A673 (cell line): ENCODE results near the gene CRYBA2. TPM values are rescaled to one million over a fixed set of nuclear protein-coding genes. Genes with fewer than 3 reads are reported as not detected.

Experiments used
- BruUV-seq: library from RNA; stranded (reverse); fragments of 400-500 nt; replicated peaks from 2 replicates; lab custom pipeline; 2021; lab: Mats Ljungman, UMichigan
- CTCF ChIA-PET: fragments of 300-600 bp; sonication (Branson Sonifier 250); formaldehyde crosslinking; loops from one replicate; lab custom pipeline; 2022; ENCODE audit warnings: antibody characterized with exemption; lab: Charles Lee
- POLR2A ChIA-PET: fragments of 300-600 bp; sonication (Branson Sonifier 250); formaldehyde crosslinking; loops from one replicate; lab custom pipeline; 2022; ENCODE audit warnings: antibody characterized with exemption; ENCODE audit not compliant: low non-redundant PET; lab: Charles Lee
- DNase-seq: peaks from one replicate; pipeline ENCODE4 v3.0.0-alpha.2; 2015; ENCODE audit warnings: low spot score
- H3K27ac ChIP-seq: fragments of 200-600 bp; sonication (generic); 2 replicates; pipeline ENCODE4 v1.5.1; 2016; ENCODE audit warnings: mixed run types, low read depth, mild to moderate bottlenecking, mixed read lengths, antibody characterized with exemption, low read length; ENCODE audit not compliant: poor library complexity, severe bottlenecking
- H3K27me3 ChIP-seq: fragments of 200-600 bp; sonication (generic); replicated peaks from 2 replicates; pipeline ENCODE4 v1.6.1; 2017; ENCODE audit warnings: mixed run types, low read depth, mild to moderate bottlenecking, mixed read lengths, antibody characterized with exemption, low read length; ENCODE audit not compliant: insufficient read depth, poor library complexity
- H3K36me3 ChIP-seq: fragments of 200-600 bp; sonication (generic); 2 replicates; pipeline ENCODE4 v1.6.1; 2016; ENCODE audit warnings: mixed run types, mild to moderate bottlenecking, mixed read lengths, antibody characterized with exemption, low read length; ENCODE audit not compliant: insufficient read depth, poor library complexity, severe bottlenecking
- H3K4me1 ChIP-seq: fragments of 200-600 bp; sonication (generic); 2 replicates; pipeline ENCODE4 v1.6.1; 2017; ENCODE audit warnings: mixed run types, mild to moderate bottlenecking, mixed read lengths, antibody characterized with exemption, low read length; ENCODE audit not compliant: insufficient read depth, poor library complexity, severe bottlenecking
- H3K4me3 ChIP-seq: fragments of 200-600 bp; sonication (generic); 2 replicates; pipeline ENCODE4 v1.5.1; 2016; ENCODE audit warnings: low read depth, mixed run types, mild to moderate bottlenecking, mixed read lengths, low read length; ENCODE audit not compliant: poor library complexity, severe bottlenecking
- H3K9me3 ChIP-seq: fragments of 200-600 bp; sonication (generic); 2 replicates; pipeline ENCODE4 v1.6.1; 2016; ENCODE audit warnings: mixed run types, low read depth, mild to moderate bottlenecking, mixed read lengths, antibody characterized with exemption, low read length; ENCODE audit not compliant: poor library complexity, severe bottlenecking
- CTCF ChIP-seq: fragments of 300-800, 200-600 bp; sonication (generic); conservative IDR thresholded peaks from 2 replicates; pipeline ENCODE4 v1.5.1; 2017; ENCODE audit warnings: low read depth, mild to moderate bottlenecking, antibody characterized with exemption, low read length, moderate library complexity, mixed read lengths
- EZH2 ChIP-seq: fragments of 200-600 bp; sonication (generic); IDR thresholded peaks from 2 replicates; pipeline ENCODE4 v1.6.1; 2017; ENCODE audit warnings: borderline replicate concordance, low read depth, mild to moderate bottlenecking, mixed read lengths, antibody characterized with exemption, low read length; ENCODE audit not compliant: poor library complexity, severe bottlenecking
- intact Hi-C: fragments of 100-400 bp; cut with micrococcal nuclease; formaldehyde crosslinking; loops from one replicate; pipeline ENCODE4 v1.10.0; 2022; ENCODE audit not compliant: unreplicated experiment
- total RNA-seq: library from RNA; stranded (reverse); gene quantifications from 2 replicates; pipeline ENCODE4 v1.2.3, GENCODE V29; 2021

The CRYBA2 gene
- total RNA-seq, 1 experiment from 2014 or later: 1.3 TPM

- intact Hi-C loops: no loop called here
- H3K36me3 ChIP-seq: no peaks in the 10 kb centered on the region
- H3K27me3 ChIP-seq: no peaks in the 10 kb centered on the region
- BruUV-seq: no TSS peak
- POLR2A ChIA-PET: interaction anchor here (0.6 kb wide), 1 partner anchor 11 kb away, joined by 6 read pairs; no protein-coding TSS in a partner anchor
- DNase-seq: no peak
- TF ChIP-seq CTCF: no peak
- no peak for TF ChIP-seq EZH2
- no peak overlapping the region for H3K27ac ChIP-seq
- no peak overlapping the region for H3K4me3 ChIP-seq
- no peaks in the 10 kb centered on the region for H3K9me3 ChIP-seq
- no peaks in the 10 kb centered on the region for H3K4me1 ChIP-seq
- CTCF ChIA-PET: no interaction called here
These were observed 28.4 kb upstream of the CRYBA2 start for GRCh38 chr2:219021591-219021990.

GRCh38 chr2:219020604-219021365 lies 27.6 kb upstream of the CRYBA2 start:
- DNase-seq: no peak
- BruUV-seq: no TSS peak
- no peaks in the 10 kb centered on the region for H3K27me3 ChIP-seq
- H3K9me3 ChIP-seq: no peaks in the 10 kb centered on the region
- TF ChIP-seq EZH2: no peak
- TF ChIP-seq CTCF: no peak
- CTCF ChIA-PET: interaction anchor here (1.6 kb wide), 1 partner anchor 9 kb away, joined by 8 read pairs; no protein-coding TSS in a partner anchor
- no peaks in the 10 kb centered on the region for H3K4me1 ChIP-seq
- H3K36me3 ChIP-seq: no peaks in the 10 kb centered on the region
- no peak overlapping the region for H3K27ac ChIP-seq
- H3K4me3 ChIP-seq: no peak overlapping the region
- POLR2A ChIA-PET: no interaction called here
- intact Hi-C loops: no loop called here

GRCh38 chr2:219019436-219019835 lies 26.2 kb upstream of the CRYBA2 start:
- BruUV-seq: no TSS peak
- CTCF ChIA-PET: interaction anchor here (1.6 kb wide), 1 partner anchor 10 kb away, joined by 8 read pairs; no protein-coding TSS in a partner anchor
- no peak for TF ChIP-seq EZH2
- TF ChIP-seq CTCF: no peak

More at GRCh38 chr2:219019436-219019835, 26.2 kb upstream of the CRYBA2 start:
- no peak for DNase-seq
- Histone ChIP-seq H3K27ac (no peak overlapping the region), H3K4me1 (no peaks in the 10 kb centered on the region), H3K27me3 (no peaks in the 10 kb centered on the region), H3K4me3 (no peak overlapping the region), H3K9me3 (no peaks in the 10 kb centered on the region), H3K36me3 (no peaks in the 10 kb centered on the region)
- POLR2A ChIA-PET: no interaction called here
- intact Hi-C loops: no loop called here
